ENCODE data around the gene CDCA7L.
"Not testable (repeated sequence)": the region's sequence is repeated elsewhere in the genome, so short reads cannot be mapped to it uniquely, and the experiment has no call there.

CDCA7L gene

DNA sequence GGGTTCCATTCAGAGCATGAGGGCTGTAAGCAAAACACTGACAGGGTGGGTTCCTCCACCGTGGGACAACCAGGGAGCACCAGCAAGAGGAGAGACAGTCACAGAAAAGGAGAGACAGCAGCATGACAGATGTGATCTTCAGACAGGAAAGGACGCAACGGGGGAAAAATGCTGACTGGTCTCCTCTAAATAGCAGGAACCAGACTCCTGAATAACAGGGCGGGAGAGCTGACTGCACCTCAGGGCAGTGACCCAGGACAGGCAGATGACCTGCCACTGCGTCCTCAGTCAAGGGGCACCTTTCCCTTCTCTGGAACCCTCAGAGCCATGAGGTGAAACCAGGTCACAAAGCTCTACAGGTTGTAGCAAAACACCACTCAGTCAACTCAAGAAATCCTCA lies 37.0 kb downstream of the CDCA7L start:
- no peak for DNase-seq (ENCODE audit: low read depth in 2 of 2)

DNA sequence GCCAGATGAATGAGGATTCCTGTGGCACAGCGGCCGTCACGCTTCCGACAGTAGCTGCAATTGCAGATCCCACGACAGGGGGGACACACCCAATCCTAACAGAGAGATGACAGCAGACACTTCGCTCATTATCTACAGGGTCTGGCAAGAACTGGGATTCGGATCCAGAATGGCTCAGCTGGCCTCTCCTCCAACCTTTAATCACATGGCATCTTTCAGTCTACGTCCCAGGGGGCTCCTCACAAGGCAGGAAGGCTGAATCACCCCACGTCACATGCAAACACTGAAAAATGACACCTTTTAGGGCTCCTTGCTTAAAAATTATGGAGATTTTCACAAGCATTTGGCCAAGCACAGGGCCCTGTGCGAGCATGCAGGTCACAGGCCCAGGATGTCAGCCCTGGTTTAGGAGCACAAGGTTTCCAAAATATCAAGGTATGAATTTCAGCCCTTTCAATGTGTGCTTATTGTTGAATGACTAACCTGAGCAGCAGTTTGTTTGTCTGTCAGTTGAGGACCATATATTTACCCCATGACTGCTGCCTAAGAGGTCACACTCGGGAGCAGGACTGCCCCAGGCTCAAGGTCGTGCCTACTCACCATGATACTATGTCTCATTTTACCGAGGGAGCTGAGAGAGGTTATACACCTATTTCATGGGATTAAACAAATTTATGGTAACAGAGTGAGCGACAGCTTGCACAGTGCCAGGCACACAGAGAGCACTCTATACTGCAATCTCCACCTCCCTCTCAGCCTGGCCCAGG lies 42.5 kb downstream of the CDCA7L start:
- DNase-seq (ENCODE audit: low read depth in 2 of 2): no peak

DNA sequence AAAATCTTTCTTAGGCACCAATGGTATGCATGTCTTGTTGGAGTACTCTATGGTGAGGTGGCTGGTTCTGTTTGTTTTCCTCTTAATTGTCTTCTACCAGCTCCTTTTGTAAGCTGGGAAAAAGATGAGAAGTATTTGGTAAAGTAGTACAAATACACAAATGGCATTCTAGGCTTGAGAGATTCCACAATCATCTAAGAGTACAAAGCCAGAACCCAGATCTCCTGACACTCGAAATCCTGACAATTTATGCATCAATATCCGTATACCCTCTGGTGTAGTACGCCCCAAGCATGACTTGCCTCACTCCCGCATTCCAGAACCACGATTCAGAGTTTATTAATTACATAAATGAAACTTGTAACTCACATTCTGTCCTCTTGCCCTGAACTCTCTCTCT lies 43.5 kb downstream of the CDCA7L start:
- no peak for DNase-seq (ENCODE audit: low read depth in 2 of 2)

DNA sequence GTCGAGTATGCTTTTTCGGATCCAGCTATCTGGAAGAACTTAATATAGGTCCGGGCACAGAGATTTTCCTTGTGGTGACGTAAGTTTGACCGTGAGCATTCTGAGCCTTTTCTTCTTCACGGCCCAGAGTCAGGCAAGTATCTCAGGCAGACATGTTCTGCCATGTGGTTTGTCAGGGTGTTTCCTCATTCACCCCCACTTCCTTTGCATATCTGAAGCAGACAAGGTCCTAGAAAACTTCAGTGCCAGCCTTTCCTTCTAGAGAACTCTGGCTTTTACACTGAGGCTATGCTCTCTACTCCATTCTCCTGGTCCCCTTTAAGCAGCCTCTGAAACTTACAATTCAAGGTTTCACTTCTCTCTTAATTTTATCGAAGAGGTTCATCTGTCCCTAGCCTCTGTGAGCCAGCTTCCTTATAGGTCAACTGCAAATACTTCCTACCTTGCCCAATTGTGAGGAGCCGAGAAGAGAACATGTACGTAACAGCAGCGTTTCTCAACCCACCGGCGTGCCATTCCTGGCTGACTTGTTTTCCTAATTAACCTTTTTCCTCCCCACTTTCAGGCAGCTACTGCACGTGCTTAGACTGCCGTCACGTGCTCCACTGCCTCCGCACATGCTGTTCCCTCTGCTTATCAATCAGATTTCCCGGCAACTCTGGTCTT lies 47.3 kb downstream of the CDCA7L start:
- DNase-seq (ENCODE audit: low read depth in 2 of 2): no peak

DNA sequence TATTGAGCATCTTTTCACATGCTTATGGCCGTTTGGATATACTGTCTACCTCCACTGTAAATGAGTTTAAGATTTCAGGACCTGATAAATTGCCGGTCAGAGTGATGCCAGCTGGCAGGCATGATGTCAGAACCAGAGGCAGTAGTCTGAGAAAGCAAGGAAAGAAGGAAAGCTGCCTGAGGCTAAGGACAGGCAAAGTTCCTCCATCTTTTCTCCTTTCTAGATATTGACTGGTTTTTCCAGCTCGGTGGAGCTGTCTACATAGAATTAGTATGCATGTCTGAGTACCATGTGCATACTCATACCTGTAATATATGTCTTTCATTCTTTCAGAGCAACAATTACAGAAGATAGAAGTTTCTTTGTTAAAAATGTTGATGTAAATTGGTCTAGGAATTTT lies 52.3 kb downstream of the CDCA7L start:
- DNase-seq (ENCODE audit: low read depth in 2 of 2): no peak

DNA sequence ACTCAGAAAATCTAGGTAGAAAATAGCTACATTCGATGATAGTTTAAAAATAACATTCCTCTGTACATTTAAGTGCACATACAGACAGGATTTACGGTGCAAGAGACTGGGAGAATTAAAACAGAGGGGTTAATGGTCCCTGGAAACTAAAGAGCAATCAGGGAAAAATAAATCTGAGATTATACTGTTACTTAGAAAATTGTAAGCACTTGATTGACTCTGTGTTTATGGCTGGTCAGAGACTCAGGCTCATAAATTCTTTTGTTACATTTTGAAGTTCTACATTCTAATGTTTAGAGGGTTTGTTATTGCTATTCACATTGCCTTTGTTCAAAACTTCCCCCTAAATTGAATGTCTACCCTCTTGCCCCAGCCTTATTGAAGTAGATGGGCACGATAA lies 54.4 kb downstream of the CDCA7L start:
- DNase-seq (ENCODE audit: low read depth in 2 of 2): no peak

DNA sequence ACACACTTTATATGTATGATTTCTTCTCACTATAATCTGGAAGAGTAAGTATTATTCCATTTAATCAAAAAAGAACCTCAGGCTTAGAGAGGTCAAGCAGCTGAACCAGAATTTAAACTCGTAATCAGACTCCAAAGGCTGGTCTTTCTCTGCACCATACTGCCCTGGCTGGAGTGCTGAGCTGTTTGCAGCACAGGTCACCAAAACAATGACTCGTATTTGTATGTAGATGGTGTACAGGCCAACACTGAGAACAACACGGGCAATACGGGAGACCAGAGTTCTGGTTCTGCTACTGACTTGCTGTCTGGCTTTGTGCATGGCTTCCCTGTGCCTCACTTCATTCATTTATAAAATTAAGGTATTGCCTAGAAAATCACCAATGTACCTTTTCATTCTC lies 57.9 kb downstream of the CDCA7L start:
- no peak for DNase-seq (ENCODE audit: low read depth in 2 of 2)

DNA sequence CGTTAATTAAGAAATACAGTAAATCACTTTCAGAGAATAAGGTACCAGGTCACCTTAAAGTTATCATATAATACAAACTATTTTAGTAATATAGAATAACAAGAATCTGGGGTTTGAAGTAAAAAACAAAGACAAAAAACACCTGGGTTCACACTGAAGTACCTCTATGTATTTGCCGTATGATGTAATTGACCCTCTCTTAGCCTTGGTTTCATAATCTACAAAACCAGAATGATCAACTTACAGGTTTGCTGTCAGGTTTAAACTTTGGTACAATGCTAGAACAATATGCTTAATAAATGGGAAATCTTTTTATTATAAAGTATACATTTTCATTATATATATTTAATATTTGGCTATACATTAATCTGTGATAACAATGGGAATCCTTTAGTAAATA lies 58.3 kb downstream of the CDCA7L start:
- no peak for DNase-seq (ENCODE audit: low read depth in 2 of 2)

DNA sequence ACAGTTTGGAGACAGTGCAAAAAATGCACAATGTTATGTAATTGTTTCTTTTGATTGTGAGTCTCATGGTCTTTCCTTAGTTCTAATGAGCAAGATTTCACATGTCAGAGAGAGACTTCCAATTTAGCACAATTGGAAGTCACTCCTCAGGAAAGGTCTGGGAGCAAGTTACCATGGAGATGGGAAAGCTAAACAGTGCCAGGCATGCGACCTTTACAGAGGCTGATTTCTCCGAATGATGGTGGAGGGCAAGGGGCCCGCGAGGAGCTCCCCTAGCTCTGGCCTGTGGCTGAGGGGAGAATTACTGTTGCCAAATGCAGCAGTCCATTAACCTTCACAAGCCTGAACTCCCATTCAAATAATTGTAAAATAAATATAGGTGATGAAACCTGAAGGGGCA lies 59.3 kb downstream of the CDCA7L start:
- no peak for DNase-seq (ENCODE audit: low read depth in 2 of 2)

DNA sequence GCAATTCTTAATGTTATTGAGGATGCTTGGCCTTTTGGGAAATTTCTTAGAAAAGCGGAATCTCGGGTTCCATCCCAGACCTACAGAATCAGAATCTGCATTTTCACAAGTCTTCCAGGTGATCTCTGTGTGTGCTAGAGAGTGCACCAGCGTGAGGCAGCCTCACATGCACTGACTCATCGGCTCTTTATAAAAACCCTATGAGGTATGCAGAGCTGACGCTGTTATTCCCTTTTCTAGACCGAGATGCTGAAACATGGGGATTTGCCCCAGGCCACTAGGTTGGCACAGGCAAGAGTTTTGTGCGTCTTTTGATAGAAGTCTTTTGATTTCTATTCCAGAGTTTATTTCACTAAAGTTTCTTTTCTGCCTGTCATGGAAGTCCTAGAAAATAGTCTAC lies 61.2 kb downstream of the CDCA7L start:
- no peak for DNase-seq (ENCODE audit: low read depth in 2 of 2)

DNA sequence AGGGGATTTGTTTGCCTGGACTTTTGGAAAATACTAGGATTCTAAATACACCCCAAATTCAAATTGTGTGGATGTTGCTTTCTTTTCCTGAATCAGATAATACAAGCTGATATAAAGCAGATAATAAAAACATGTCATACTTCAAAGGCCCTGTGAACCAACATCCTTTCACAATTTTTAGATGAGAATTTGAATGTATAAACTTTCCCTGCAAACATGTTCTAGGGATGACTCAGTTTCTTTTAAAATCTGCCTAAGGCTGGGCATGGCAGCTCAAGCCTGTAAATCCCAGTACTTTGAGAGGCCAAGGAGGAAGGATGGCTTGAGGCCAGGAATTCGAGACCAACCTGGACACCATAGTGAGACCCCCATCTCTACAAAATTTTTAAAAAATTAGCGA lies 62.2 kb downstream of the CDCA7L start:
- DNase-seq (ENCODE audit: low read depth in 2 of 2): not testable (repeated sequence)

DNA sequence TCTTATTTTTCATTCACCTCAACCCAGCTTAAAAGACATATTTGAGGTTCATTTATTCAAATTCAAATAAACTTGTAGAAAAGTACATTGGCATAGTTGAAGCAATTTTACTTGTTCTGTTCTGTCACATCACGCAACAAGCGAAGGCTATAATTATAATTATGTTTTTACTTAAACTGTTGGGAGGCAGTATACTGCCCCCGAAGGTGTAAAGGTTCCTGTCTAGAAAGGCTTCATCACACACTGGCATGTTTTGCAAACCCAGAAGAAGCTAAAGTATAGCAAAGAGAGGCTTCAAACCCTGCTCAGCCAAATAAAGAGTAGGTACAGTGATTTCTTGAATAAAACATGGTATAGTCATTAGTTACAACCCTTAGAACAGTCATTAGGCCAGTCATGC lies 62.6 kb downstream of the CDCA7L start:
- no peak for DNase-seq (ENCODE audit: low read depth in 2 of 2)

DNA sequence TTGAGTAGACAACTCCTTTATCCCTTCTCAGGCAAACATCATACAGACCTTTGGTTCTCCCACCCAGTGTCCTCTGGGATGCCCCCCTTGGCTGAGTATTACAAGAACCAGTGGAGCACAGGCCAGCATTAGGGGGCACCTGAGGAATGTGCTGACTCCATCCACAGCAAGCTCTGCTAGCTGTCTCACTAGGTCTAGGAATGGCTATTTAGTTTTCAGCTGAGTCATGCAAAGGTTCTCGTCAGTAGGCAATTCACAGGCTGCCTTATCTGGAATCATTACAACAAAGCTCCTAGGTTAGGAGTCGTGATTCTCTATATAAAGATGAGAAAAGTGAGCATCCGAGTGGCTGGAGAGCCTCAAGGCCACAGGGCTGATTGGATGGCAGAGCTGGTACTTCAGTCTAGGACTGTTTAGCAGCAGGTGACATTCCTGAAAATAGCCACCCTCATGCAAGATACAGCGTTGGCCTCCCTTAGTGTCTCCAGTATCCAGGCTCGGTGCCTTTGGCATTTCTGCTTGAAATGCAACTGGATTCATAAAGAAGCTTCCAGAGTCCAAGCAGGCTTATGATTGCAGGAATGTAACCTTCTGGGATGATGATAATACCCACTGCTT lies 75.8 kb downstream of the CDCA7L start:
- no peak for DNase-seq (ENCODE audit: low read depth in 2 of 2)

DNA sequence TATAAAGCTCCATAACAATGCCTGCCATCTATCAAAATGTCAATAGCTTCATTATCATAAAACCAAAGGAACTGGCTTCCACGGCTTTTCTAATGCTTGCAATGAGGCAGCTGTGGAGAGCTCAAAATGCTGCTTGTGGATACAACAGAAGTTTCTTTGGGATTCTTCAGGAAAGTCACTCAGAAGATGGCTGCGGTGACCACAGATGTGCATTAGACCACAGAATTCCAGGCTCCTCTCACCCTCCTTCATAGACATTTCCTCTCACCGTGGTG lies 77.2 kb downstream of the CDCA7L start:
- DNase-seq (ENCODE audit: low read depth in 2 of 2): no peak

DNA sequence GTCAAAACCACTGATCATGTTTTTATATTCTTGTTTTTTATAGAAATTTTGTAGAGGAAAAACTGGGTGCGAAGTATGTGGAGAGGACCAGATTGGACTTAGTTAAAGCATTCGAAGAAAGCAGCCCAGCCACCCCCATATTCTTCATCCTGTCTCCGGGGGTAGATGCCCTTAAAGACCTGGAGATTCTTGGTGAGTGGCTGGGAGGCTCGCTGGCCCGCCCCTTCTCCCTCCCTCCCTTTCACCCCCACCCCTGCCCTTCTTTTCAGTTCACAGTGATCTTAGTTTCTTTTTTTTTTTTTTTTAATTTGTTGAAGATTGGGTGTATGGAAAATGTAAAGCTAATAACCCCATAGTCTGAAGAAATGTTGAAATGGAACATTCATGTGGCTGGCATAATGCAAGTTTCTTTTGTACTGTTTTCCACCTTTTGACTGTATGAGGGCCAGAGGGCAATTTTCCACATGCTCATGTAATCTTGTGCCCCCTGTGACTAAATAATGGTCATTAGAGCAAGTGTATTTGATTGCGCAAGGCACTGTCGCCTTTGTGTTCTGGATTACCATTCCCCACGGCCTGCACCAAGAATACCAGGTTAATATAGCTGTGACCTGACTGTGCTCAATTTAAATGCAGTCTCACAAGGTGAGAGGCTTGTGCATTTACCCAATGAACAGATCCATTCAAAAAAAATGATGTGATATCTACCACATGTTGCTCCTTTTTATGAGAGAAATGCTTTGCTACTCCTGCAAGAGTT lies 77.7 kb downstream of the CDCA7L start:
- DNase-seq (ENCODE audit: low read depth in 2 of 2): no peak

DNA sequence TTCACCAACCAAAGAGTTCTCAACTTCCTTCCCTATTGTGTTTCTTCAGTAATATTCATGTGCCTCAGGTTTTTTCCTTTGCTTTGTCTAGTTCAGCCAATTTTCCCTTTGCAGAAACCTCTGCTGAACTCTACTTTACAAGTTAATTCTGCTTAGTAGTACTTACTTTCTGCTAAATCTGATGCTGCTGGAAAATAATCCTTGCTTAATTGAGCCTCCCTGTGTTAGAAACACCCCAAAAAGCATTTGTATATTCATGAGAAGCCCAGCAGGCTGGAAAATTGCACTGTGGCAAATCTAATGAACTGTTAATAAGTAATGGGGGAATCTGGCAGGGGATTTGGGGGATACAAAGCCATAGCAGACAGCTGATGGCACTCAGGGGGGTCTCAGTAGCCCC lies 78.5 kb downstream of the CDCA7L start:
- no peak for DNase-seq (ENCODE audit: low read depth in 2 of 2)

DNA sequence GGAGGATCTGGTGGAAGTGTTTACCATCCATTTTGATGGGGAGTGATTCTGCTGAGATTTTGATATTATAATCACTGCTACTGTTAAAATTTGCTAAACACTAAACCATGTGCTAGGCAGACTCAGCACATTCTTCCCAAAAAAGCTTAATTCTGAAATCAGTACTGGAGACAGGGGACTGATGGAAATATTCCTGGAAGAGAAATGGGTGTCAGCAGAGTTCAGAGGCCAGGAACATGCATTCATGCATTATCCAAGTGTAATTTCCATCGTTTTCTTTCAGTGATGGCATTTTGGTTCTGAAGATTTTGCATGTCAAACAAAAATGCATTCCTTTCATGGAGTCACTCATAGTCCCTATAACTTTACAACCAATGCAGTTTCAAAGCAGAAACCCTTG lies 79.0 kb downstream of the CDCA7L start:
- no peak for DNase-seq (ENCODE audit: low read depth in 2 of 2)

DNA sequence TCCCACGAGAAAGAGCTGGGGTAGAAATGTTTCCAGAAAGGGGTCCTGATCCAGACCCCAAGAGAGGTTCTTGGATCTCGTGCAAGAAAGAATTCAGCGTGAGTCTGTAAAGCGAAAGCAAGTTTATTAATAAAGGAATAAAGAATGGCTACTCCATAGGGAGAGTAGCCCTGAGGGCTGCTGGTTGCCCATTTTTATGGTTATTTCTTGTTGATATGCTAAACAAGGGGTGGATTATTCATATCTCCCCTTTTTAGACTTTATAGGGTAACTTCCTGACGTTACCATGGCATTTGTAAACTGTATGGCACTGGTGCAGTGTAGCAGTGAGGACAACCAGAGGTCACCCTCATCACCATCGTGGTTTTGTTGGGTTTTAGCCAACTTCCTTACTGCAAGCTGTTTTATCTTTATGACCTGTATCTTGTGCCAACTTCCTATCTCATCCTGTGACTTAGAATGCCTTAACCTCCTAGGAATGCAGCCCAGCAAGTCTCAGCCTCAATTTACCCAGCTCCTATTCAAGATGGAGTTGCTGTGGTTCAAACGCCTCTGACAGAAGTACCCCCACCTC lies 80.0 kb downstream of the CDCA7L start:
- DNase-seq (ENCODE audit: low read depth in 2 of 2): not testable (repeated sequence)

DNA sequence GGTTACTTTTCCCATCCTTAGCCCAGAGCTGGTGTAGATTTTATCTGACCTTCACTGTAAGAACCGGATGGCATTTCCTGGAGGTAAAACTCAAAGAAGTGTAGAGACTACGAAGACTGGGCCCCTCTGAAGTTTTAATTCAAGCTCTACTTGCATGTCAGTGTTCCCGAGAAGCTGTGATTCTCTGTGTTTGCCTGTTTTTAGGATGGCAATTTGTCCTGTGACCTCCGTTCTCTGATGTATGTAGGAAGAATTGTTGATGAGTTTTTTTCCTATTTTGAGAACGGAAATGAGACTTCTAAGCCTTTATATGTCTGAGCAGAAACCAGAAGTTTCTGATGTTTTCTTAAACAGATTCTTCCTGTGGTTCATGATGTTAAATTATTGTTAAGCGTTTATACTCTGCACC lies 94.1 kb downstream of the CDCA7L start:
- no peak for DNase-seq (ENCODE audit: low read depth in 2 of 2)
